ENCODE data around the gene ZNF549. TPM values are rescaled to one million over a fixed set of nuclear protein-coding genes. Genes with fewer than 3 reads are reported as not detected.
"Not testable (repeated sequence)": the region's sequence is repeated elsewhere in the genome, so short reads cannot be mapped to it uniquely, and the experiment has no call there.

ZNF549 gene
- total RNA-seq, 5 donors from 2014 or later (not counting 1 experiment from before 2014, with no cell fraction given), result 9.0 to 17.4 (median 16.0) TPM

DNA sequence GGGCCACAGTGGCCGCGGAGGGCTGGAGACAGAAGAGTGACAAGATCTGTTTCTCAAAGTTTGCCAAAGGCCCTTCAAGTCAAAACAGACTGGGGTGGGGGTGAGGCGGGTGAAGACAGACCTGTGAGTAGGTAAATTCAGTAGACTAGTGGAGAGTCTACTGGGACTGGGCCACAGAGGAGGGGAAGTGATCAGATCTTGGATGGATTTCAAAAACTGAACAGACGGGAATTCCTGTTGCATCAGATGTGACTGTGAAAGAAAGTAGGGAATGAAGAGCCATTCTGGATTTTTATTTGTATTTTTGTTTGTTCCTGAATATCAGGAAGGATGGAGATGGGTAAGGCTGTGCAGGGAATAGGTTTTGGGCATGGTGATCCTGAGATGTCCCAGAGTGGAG lies 26.8 kb upstream of the ZNF549 start:
- Mint-ChIP-seq H3K36me3 (peaks cover 59% of the 10 kb centered on the region), H3K4me1 (peaks cover 27 to 31% (median 30%) of the 10 kb centered on the region in 3 donors), H3K9me3 (peaks cover 13 to 50% (median 42%) of the 10 kb centered on the region in 3 donors), H3K4me3 (peak overlapping the region; percentile 76 to 82 (median 82)), H3K27ac (peak overlapping the region; percentile 69 to 79)
- H3K27ac ChIP-seq (ENCODE audit: low read length); H3K27me3 Mint-ChIP-seq; H3K27me3 ChIP-seq (replicated peaks in 1 of 2; ENCODE audit: control insufficient read depth in 2 of 2, extremely low read depth in 1 of 2, insufficient read depth in 2 of 2, low read length in 1 of 2); DNase-seq; ATAC-seq (replicated peaks in 1 of 4); H3K9me3 ChIP-seq: not testable (repeated sequence)
- peak overlapping the region; percentile 51 to 61 for H3K4me3 ChIP-seq (ENCODE audit: control insufficient read depth in 1 of 2, extremely low read depth in 1 of 2, low read length in 1 of 2)
- ChIA-PET CTCF (interaction anchor here in 1 of 2 donors (0.5 to 1.0 kb wide), 2 partner anchors 23 to 96 kb away, joined by 3 to 5 read pairs; partner anchors contain the start of gene ZNF772), POLR2A (interaction anchor here in 1 of 2 donors (0.5 to 0.6 kb wide), 2 partner anchors 63 to 930 kb away, joined by 3 read pairs; no protein-coding TSS in a partner anchor)
- 0% methylated on average over 1 of the region's 4 CpGs for WGBS (ENCODE audit: insufficient coverage)
- H3K36me3 ChIP-seq (ENCODE audit: control insufficient read depth in 2 of 2, extremely low read depth in 1 of 2, insufficient read depth in 1 of 2, low read length in 1 of 2), result peaks cover 5 to 23% of the 10 kb centered on the region in 2 donors
- peaks cover 6 to 12% of the 10 kb centered on the region in 2 experiments for H3K4me1 ChIP-seq (ENCODE audit: control insufficient read depth in 1 of 2, extremely low read depth in 1 of 2, insufficient read depth in 2 of 2, low read length in 2 of 2)

DNA sequence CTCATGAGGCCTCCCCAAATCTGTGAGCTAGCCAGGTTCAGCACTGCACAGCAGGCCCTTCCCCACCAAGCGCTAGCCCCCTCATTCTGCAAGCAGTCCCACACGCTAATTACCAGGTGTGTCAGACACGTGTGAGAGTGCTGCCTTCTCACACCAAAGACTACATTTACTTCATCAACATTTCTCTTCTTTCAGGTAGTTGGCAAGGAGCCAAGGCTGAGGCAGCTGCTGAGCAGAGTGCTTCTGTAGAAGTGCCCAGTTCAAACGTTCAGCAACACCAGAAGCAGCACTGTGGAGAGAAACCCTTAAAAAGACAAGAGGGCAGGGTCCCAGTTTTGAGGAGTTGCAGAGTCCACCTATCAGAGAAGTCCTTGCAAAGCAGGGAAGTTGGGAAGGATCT lies 21.0 kb upstream of the ZNF549 start:
- Mint-ChIP-seq H3K27me3 (no peaks in the 10 kb centered on the region), H3K9me3 (peaks cover 16 to 56% (median 52%) of the 10 kb centered on the region in 3 donors), H3K4me3 (no peak overlapping the region), H3K4me1 (peaks cover 10 to 15% (median 12%) of the 10 kb centered on the region in 3 donors), H3K36me3 (peaks cover 86% of the 10 kb centered on the region), H3K27ac (no peak overlapping the region)
- ChIA-PET POLR2A (no interaction called here), CTCF (no interaction called here)
- DNase-seq (no peak), ATAC-seq (replicated peaks in 1 of 4) (no peak)
- H3K36me3 ChIP-seq (ENCODE audit: control insufficient read depth in 2 of 2, extremely low read depth in 1 of 2, insufficient read depth in 1 of 2, low read length in 1 of 2), result peaks cover 15 to 45% of the 10 kb centered on the region in 2 donors
- H3K27me3 ChIP-seq (replicated peaks in 1 of 2; ENCODE audit: control insufficient read depth in 2 of 2, extremely low read depth in 1 of 2, insufficient read depth in 2 of 2, low read length in 1 of 2), result no peaks in the 10 kb centered on the region
- H3K27ac ChIP-seq (ENCODE audit: low read length), result no peak overlapping the region
- WGBS (ENCODE audit: insufficient coverage), result 42% methylated on average over 4 of the region's 4 CpGs
- peaks cover 4% of the 10 kb centered on the region for H3K9me3 ChIP-seq
- H3K4me3 ChIP-seq (ENCODE audit: control insufficient read depth in 1 of 2, extremely low read depth in 1 of 2, low read length in 1 of 2), result no peak overlapping the region
- peaks cover 0 to 4% of the 10 kb centered on the region in 2 experiments for H3K4me1 ChIP-seq (ENCODE audit: control insufficient read depth in 1 of 2, extremely low read depth in 1 of 2, insufficient read depth in 2 of 2, low read length in 2 of 2)

DNA sequence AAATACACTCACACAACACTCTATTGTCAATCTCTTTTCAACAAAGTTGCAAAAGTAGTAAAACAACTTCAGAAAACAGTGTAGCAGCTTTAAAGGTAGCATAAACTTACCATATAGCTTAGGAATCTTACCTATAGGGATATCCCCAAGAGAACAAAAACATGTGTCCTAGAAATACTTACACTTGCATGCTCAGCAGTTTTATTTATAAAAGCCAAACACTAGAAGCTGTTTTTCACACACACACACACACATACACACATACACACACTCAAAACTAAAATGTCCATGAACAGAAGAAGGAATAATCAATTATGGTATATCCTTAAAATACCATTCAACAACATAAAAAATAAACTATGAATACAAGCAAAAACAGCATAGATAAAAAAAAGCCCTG lies 15.7 kb upstream of the ZNF549 start:
- Mint-ChIP-seq H3K27me3 (no peaks in the 10 kb centered on the region), H3K4me1 (no peaks in the 10 kb centered on the region), H3K4me3 (no peak overlapping the region), H3K27ac (no peak overlapping the region), H3K36me3 (peaks cover 79% of the 10 kb centered on the region), H3K9me3 (peaks cover 21 to 65% (median 62%) of the 10 kb centered on the region in 3 donors)
- Histone ChIP-seq H3K27ac (ENCODE audit: low read length) (no peak overlapping the region), H3K4me1 (ENCODE audit: control insufficient read depth in 1 of 2, extremely low read depth in 1 of 2, insufficient read depth in 2 of 2, low read length in 2 of 2) (no peaks in the 10 kb centered on the region), H3K36me3 (ENCODE audit: control insufficient read depth in 2 of 2, extremely low read depth in 1 of 2, insufficient read depth in 1 of 2, low read length in 1 of 2) (peaks cover 6 to 28% of the 10 kb centered on the region in 2 donors), H3K9me3 (peaks cover 10% of the 10 kb centered on the region), H3K27me3 (replicated peaks in 1 of 2; ENCODE audit: control insufficient read depth in 2 of 2, extremely low read depth in 1 of 2, insufficient read depth in 2 of 2, low read length in 1 of 2) (no peaks in the 10 kb centered on the region), H3K4me3 (ENCODE audit: control insufficient read depth in 1 of 2, extremely low read depth in 1 of 2, low read length in 1 of 2) (no peak overlapping the region)
- ATAC-seq (replicated peaks in 1 of 4) (no peak), DNase-seq (no peak)
- ChIA-PET CTCF (no interaction called here), POLR2A (interaction anchor here in 1 of 2 donors (0.7 kb wide), 1 partner anchor 100 kb away, joined by 7 read pairs; no protein-coding TSS in a partner anchor)

DNA sequence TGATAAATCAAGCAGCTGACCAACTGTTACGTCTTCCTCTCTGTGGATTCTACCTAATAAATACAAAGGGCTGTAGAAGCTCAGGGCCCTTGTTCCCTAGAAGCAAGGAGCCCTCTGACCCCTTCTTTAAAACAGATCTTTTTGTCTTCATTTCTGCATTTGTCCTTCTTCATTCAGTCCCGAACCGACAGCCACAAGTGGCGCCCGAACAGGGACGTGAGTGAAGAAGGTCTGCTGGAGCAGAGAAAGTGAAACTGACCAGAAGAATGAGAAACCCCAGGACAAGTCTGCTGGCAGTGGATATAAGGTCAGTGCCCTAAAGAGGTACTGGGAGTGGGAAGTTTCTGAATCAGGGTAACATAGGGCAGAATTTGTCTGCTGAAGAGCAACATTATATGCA lies 14.3 kb upstream of the ZNF549 start:
- ATAC-seq (replicated peaks in 1 of 4) (no peak), DNase-seq (peak in 2 of 35 experiments; percentile 2)
- peaks cover 12% of the 10 kb centered on the region for H3K9me3 ChIP-seq
- H3K27me3 Mint-ChIP-seq, result no peaks in the 10 kb centered on the region
- peaks cover 79% of the 10 kb centered on the region for H3K36me3 Mint-ChIP-seq
- no peak overlapping the region for H3K4me3 Mint-ChIP-seq
- H3K4me1 Mint-ChIP-seq, result no peaks in the 10 kb centered on the region
- H3K36me3 ChIP-seq (ENCODE audit: control insufficient read depth in 2 of 2, extremely low read depth in 1 of 2, insufficient read depth in 1 of 2, low read length in 1 of 2), result peaks cover 0 to 22% of the 10 kb centered on the region in 2 donors
- H3K27ac ChIP-seq (ENCODE audit: low read length), result no peak overlapping the region
- POLR2A ChIA-PET, result no interaction called here
- H3K27me3 ChIP-seq (replicated peaks in 1 of 2; ENCODE audit: control insufficient read depth in 2 of 2, extremely low read depth in 1 of 2, insufficient read depth in 2 of 2, low read length in 1 of 2), result no peaks in the 10 kb centered on the region
- peak overlapping the region in 1 of 2 donors; percentile 23 for H3K4me3 ChIP-seq (ENCODE audit: control insufficient read depth in 1 of 2, extremely low read depth in 1 of 2, low read length in 1 of 2)
- CTCF ChIA-PET, result interaction anchor here in 1 of 2 donors (1.0 kb wide), 1 partner anchor 356 kb away, joined by 4 read pairs; no protein-coding TSS in a partner anchor
- H3K27ac Mint-ChIP-seq, result no peak overlapping the region
- 100% methylated on average over 2 of the region's 6 CpGs for WGBS (ENCODE audit: insufficient coverage)
- H3K9me3 Mint-ChIP-seq, result peaks cover 19 to 70% (median 66%) of the 10 kb centered on the region in 3 donors
- H3K4me1 ChIP-seq (ENCODE audit: control insufficient read depth in 1 of 2, extremely low read depth in 1 of 2, insufficient read depth in 2 of 2, low read length in 2 of 2), result no peaks in the 10 kb centered on the region

DNA sequence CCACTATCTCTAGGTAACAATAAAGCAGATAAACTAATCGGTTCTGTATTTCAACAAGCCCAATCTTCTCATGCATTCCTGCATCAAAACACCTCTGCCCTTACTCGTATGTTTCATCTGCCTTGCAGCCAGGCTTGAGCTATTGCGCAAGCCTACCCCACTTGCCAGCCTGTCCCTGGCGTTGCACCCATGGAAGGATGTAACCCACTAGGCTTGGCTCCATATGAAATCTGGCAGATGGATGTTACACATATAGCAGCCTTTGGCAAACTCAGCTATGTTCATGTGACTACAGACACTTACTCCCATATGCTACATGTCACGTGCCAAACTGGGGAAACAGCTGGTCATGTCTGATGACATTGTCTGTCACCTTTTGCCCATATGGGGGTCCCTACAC lies 11.9 kb upstream of the ZNF549 start:
- DNase-seq (no peak), ATAC-seq (replicated peaks in 1 of 4) (no peak)
- Mint-ChIP-seq H3K36me3 (peaks cover 73% of the 10 kb centered on the region), H3K27ac (no peak overlapping the region), H3K27me3 (no peaks in the 10 kb centered on the region), H3K9me3 (peaks cover 21 to 66% (median 58%) of the 10 kb centered on the region in 3 donors), H3K4me1 (no peaks in the 10 kb centered on the region), H3K4me3 (no peak overlapping the region)
- no peak overlapping the region for H3K27ac ChIP-seq (ENCODE audit: low read length)
- no peaks in the 10 kb centered on the region for H3K4me1 ChIP-seq (ENCODE audit: control insufficient read depth in 1 of 2, extremely low read depth in 1 of 2, insufficient read depth in 2 of 2, low read length in 2 of 2)
- no peak overlapping the region for H3K4me3 ChIP-seq (ENCODE audit: control insufficient read depth in 1 of 2, extremely low read depth in 1 of 2, low read length in 1 of 2)
- WGBS (ENCODE audit: insufficient coverage), result 70% methylated on average over 5 of the region's 5 CpGs
- H3K9me3 ChIP-seq, result peaks cover 12% of the 10 kb centered on the region
- peaks cover 4 to 22% of the 10 kb centered on the region in 2 donors for H3K36me3 ChIP-seq (ENCODE audit: control insufficient read depth in 2 of 2, extremely low read depth in 1 of 2, insufficient read depth in 1 of 2, low read length in 1 of 2)
- no peaks in the 10 kb centered on the region for H3K27me3 ChIP-seq (replicated peaks in 1 of 2; ENCODE audit: control insufficient read depth in 2 of 2, extremely low read depth in 1 of 2, insufficient read depth in 2 of 2, low read length in 1 of 2)
- POLR2A ChIA-PET, result no interaction called here
- CTCF ChIA-PET, result interaction anchor here in 1 of 2 donors (0.7 kb wide), 1 partner anchor 715 kb away, joined by 3 read pairs; no protein-coding TSS in a partner anchor

DNA sequence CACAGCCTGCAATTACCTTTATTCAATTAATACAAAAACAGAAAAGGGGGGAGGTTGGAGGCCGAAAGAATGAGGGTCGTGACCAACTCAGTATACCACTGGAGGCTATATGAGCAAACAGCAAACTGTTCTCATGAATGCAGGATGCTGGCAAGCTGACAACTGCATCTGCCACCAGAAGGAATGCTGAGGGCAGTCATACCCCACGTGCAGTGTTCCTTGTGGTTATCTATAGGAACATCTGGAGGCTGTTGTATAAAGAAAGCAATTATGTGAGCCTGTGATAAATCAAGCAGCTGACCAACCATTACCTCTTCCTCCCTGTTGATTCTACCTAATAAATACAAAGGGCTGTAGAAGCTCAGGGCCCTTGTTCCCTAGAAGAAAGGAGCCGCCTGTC lies 9.1 kb upstream of the ZNF549 start:
- Mint-ChIP-seq H3K9me3 (peaks cover 26 to 65% (median 58%) of the 10 kb centered on the region in 3 donors), H3K36me3 (peaks cover 61% of the 10 kb centered on the region)
- H3K4me1 Mint-ChIP-seq; DNase-seq; H3K27me3 Mint-ChIP-seq; H3K4me3 Mint-ChIP-seq; CTCF ChIA-PET; ATAC-seq (replicated peaks in 1 of 4); H3K4me1 ChIP-seq (ENCODE audit: control insufficient read depth in 1 of 2, extremely low read depth in 1 of 2, insufficient read depth in 2 of 2, low read length in 2 of 2); H3K27ac ChIP-seq (ENCODE audit: low read length); H3K9me3 ChIP-seq; H3K4me3 ChIP-seq (ENCODE audit: control insufficient read depth in 1 of 2, extremely low read depth in 1 of 2, low read length in 1 of 2); H3K27ac Mint-ChIP-seq; H3K27me3 ChIP-seq (replicated peaks in 1 of 2; ENCODE audit: control insufficient read depth in 2 of 2, extremely low read depth in 1 of 2, insufficient read depth in 2 of 2, low read length in 1 of 2): not testable (repeated sequence)
- H3K36me3 ChIP-seq (ENCODE audit: control insufficient read depth in 2 of 2, extremely low read depth in 1 of 2, insufficient read depth in 1 of 2, low read length in 1 of 2), result peaks cover 4 to 20% of the 10 kb centered on the region in 2 donors
- WGBS (ENCODE audit: insufficient coverage), result 100% methylated on average over 1 of the region's 4 CpGs
- POLR2A ChIA-PET, result interaction anchor here in 1 of 2 donors (0.6 kb wide), 1 partner anchor 816 kb away, joined by 3 read pairs; no protein-coding TSS in a partner anchor

All from T-cell (primary cell).